GM12874 (cell line): ENCODE measurements around the gene DPP6.
A peak's percentile ranks its signal among the peaks of the same experiment; 100 is the strongest.

Experiments
- TF ChIP-seq, protein P1 (sequence below): IDR thresholded peaks from 2 replicates; pipeline ENCODE4 v1.5.1; 2011; ENCODE audit warnings: low read depth, mild to moderate bottlenecking, control low read depth, low read length, moderate library complexity; ENCODE audit not compliant: insufficient read depth

DPP6 gene

DNA sequence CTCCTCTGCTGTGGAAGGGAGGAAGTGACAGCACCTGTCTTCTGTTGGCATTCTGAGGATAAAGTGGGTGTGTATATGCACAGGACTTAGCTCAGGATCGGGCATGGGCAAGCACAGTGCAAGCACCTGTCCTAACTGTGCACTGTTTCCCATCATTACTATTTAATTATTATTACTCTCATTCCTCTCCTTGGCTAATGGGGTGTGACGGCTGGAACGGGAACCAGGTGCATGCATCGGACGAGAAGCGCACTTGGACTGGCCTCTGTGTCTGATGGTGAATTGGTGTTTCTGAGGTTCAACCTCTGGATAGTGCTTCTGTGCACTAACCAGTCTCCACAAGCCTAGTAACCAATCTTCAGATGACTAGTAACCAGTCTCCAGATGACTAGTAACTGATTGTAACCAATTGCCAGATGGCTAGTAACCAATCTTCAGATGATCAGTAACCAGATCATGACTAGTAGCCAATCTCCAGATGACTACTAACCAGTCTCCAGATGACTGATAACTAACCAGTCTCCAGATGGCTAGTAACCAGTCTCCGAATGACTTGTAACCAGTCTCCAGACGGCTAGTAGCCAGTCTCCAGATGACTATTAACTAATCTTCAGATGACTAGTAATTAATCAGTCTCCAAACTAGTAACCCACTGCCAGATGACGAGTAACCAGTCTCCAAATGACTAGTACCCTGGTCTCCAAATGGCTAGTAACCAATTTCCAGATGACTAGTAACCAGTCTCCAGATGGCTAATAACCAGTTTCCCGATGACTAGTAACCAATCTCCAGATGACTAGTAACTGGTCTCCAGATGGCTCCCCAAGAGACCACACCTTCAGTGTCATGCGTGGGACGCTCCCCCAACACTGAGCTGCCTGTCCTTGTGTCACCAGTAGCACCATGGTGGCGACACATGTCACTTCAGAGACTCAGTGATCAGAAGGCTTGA is 864.9 kb downstream of the DPP6 start:
- TF ChIP-seq, protein P1, sequence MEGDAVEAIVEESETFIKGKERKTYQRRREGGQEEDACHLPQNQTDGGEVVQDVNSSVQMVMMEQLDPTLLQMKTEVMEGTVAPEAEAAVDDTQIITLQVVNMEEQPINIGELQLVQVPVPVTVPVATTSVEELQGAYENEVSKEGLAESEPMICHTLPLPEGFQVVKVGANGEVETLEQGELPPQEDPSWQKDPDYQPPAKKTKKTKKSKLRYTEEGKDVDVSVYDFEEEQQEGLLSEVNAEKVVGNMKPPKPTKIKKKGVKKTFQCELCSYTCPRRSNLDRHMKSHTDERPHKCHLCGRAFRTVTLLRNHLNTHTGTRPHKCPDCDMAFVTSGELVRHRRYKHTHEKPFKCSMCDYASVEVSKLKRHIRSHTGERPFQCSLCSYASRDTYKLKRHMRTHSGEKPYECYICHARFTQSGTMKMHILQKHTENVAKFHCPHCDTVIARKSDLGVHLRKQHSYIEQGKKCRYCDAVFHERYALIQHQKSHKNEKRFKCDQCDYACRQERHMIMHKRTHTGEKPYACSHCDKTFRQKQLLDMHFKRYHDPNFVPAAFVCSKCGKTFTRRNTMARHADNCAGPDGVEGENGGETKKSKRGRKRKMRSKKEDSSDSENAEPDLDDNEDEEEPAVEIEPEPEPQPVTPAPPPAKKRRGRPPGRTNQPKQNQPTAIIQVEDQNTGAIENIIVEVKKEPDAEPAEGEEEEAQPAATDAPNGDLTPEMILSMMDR = no peak

DNA sequence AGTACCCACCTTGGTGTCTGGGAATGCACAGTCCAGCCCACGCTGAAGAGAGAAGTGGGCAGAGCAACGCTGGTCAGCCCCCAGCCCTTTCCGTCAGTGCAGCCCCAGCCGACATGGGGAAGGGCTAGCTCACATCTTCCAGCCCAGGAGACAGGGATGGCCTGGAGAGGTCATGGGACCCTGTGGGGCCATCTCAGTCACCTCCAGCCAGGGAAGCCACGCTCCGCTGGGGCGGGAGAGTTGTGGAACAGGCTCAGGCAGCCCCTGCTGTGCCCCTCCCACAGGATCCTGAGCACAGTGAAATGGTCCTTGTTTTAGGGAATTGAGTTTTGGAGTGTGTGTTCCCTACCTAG is 865.6 kb downstream of the DPP6 start:
- TF ChIP-seq, protein P1 = no peak

DNA sequence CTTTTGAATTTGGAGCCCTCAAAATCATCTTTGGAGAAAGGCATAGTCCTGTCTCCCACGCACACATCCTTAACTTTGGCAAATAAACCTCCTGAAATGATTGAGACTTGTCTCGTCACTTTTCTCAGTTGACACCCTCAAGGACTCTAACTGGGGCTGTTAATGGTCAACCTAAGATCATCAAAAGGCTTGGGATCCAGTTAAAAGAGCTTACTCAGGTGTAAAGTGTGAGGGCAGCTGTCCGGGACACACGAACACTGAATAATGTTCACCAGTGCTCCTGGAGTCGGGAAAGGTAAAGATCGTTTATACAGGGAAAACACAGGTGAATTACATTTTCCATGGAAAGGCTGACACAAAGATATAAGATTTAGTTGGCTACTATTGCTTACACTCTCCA is 866.1 kb downstream of the DPP6 start:
- TF ChIP-seq, protein P1 = no peak

DNA sequence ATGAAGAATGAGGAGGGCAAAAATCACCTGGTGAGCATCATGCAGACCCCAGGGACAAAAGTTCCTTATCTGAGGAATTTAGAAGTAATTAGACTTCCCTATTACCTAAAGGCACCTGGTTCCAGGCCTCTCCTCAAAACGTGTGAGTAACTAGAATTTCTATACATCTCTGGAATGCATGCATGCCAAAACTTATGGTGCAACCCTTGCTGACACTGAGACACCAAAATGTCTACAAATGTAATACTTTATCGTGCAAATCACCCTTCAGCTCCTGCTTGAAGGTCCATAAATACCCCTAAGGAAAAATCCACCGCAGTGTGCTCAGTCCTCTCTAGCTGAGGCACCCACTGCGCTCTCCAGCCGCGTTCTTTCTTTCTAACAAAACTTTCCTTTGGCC is 866.5 kb downstream of the DPP6 start:
- TF ChIP-seq, protein P1 = no peak

DNA sequence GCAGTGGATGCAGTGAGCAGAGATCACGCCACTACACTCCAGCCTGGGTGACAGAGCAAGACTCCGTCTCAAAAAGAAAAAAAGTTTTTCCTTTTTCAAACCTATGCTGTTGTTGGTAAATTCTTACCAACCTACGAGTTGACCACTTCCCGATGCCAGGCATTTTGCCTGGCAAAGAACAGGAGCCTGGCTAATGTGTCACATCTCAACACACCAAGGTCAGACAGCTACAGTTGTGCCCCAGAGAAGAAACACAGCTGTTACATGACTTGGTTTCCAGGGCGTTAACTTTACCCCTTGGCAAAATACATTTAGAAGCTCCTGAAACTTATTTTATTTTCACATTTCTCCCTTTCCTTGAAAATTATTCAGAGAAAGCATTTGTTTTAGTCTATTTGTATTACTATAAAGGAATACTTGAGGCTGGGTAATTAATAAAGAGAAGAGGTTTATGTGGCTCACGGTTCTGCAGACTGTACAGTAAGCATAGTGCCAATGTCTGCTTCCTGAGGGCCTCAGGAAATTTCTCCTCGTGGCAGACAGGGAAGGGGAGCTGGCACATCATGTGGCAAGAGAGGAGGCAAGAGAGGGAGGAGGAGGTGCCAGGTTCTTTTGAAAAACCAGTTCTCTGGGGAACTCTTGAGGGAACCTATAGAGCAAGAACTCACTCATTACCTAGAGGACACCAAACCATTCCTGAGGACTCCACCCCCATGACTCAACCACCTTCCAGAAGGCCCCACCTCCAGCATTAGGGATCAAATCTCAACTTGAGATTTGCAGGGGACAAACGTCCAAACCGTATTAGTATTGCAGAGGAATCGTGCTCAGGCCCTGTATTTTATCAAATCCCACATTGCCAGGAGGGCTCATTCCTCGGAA is 867.4 kb downstream of the DPP6 start:
- TF ChIP-seq, protein P1 = no peak

DNA sequence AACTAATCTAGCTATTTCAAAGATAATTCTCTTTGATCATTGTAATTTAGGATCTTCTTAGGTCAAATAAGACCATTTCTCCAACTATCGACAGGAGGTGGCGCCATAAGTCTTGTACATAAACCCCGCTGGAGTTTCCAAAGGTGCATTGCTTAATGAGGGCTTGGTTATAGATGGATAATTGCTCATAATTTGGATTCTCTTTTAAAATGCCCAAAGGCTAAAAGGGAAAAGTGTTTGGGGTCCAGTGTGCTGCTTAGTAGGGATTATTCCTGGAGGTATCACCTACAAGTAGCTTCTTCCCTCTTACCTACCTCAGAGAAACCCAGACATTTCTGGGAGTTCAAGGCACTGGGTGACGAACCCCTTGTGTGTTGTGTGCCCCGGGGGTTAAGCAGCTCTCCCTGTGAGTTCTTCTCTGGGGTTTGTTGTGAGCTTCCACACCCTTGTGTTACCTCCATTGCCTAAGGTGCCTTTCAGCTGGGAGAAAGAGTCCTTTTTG is 875.5 kb downstream of the DPP6 start:
- TF ChIP-seq, protein P1 = peak; percentile 41; the same call in 1 of the 2 replicates
